Natural killer cell treated with Interleukin-12 subunit alpha and Interleukin-12 subunit beta and Interleukin-15 and Interleukin-18, amount 100 ng/mL, for 72 hours (primary cell): ENCODE measurements around the gene ADAR. TPM values are rescaled to one million over a fixed set of nuclear protein-coding genes. Genes with fewer than 3 reads are reported as not detected.
A peak's percentile ranks its signal among the peaks of the same experiment; 100 is the strongest.

Experiments used
- ATAC-seq, 2 donors: fragments of 150-1000 bp; cut with Tn5 transposase in 1 of 2; sonication (Bioruptor Pico), chemical (Tn5 transposase) in 1 of 2; 2 replicates each; pipeline ENCODE4 v1.10.0; 2021
- DNase-seq: peaks from one replicate; pipeline ENCODE4 v3.0.0; 2022; ENCODE audit warnings: low spot score
- H3K27ac Mint-ChIP-seq, 2 donors: 1 replicate in 1 of 2; 2 replicates in 1 of 2; pipeline ENCODE4 v1.8.0; 2022; ENCODE audit warnings: mixed read lengths in 2 of 2, mild to moderate bottlenecking in 1 of 2, moderate library complexity in 1 of 2
- H3K27me3 Mint-ChIP-seq, 2 donors: 1 replicate in 1 of 2; 2 replicates in 1 of 2; pipeline ENCODE4 v1.8.0; 2022; ENCODE audit warnings: mixed read lengths in 2 of 2
- H3K36me3 Mint-ChIP-seq: one replicate; pipeline ENCODE4 v1.8.0; 2022; ENCODE audit warnings: mixed read lengths
- H3K4me1 Mint-ChIP-seq, 2 donors: 1 replicate in 1 of 2; 2 replicates in 1 of 2; pipeline ENCODE4 v1.8.0; 2022; ENCODE audit warnings: low read depth in 2 of 2, mixed read lengths in 2 of 2, mild to moderate bottlenecking in 1 of 2
- H3K4me3 Mint-ChIP-seq: one replicate; pipeline ENCODE4 v1.8.0; 2022; ENCODE audit warnings: mixed read lengths
- H3K9me3 Mint-ChIP-seq: 2 replicates; pipeline ENCODE4 v1.8.0; 2022; ENCODE audit warnings: mixed read lengths
- total RNA-seq, 2 donors: library from RNA; stranded (reverse); gene quantifications; one replicate each; pipeline ENCODE4 v1.2.3, GENCODE V29; 2022

The ADAR gene
- total RNA-seq, 2 donors from 2014 or later, result 232 to 257 TPM

DNA sequence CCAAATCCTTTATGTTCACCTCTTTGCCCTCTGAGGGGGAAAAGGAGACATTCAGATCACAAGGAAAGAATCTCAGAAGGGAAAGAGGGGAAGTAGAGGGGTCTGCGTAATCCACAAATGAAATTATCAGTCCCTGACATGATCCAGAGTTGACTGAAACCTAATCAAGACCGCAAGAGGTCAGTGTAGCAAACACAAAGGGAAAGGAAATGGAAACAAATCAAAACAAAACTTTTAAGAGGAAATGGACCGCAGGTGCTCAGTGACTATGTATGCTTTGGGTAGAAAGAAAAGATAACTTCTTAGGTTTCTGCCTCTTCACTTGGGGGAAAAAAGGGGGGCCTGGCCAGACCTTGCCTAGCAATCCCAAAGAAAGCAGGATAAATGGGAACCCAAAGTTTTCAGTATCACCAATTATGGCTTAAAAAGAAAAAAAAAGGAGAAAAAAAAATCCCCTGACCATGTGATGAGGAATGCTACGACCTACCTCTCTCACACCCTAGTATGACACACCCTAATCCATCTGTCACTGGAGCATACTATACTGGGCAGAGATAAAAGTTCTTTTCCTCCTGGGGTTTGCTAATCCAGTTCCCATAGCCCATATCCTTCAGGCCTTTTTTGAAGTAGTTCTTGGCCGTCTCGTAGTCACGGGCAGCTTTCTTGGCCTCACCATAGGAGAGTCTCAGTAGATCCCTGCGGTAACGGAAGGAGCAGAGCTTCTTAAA lies 23.6 kb downstream of the ADAR start:
- Mint-ChIP-seq H3K4me3 (no peak overlapping the region), H3K27me3 (no peaks in the 10 kb centered on the region), H3K4me1 (peaks cover 0 to 7% of the 10 kb centered on the region in 2 donors), H3K9me3 (no peaks in the 10 kb centered on the region), H3K36me3 (peaks cover 53% of the 10 kb centered on the region), H3K27ac (no peak overlapping the region)
- no peak for DNase-seq
- no peak for ATAC-seq

DNA sequence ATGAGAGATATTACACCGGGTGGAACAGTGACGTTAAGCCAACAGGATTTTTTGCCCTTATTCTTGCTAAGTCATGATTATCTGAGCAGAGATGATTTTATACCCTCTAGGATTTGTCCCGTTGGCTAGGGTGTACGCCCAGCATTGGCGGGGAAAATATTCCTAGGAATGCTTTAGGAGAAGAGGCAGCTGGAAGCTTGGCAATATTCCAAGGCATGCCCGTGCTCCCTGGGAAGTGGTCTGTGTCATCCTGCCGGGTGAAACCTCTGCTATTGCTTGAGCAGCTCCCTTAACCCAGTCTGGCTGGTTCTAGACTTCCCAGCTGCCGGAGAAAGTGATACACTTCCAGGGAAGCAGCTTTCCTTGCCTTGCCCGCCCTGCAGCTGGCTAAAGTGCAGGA lies 24.2 kb downstream of the ADAR start:
- peaks cover 0 to 9% of the 10 kb centered on the region in 2 donors for H3K4me1 Mint-ChIP-seq
- ATAC-seq, result no peak
- no peak for DNase-seq
- H3K27me3 Mint-ChIP-seq, result no peaks in the 10 kb centered on the region
- no peak overlapping the region for H3K27ac Mint-ChIP-seq
- H3K36me3 Mint-ChIP-seq, result peaks cover 49% of the 10 kb centered on the region
- no peak overlapping the region for H3K4me3 Mint-ChIP-seq
- H3K9me3 Mint-ChIP-seq, result no peaks in the 10 kb centered on the region

DNA sequence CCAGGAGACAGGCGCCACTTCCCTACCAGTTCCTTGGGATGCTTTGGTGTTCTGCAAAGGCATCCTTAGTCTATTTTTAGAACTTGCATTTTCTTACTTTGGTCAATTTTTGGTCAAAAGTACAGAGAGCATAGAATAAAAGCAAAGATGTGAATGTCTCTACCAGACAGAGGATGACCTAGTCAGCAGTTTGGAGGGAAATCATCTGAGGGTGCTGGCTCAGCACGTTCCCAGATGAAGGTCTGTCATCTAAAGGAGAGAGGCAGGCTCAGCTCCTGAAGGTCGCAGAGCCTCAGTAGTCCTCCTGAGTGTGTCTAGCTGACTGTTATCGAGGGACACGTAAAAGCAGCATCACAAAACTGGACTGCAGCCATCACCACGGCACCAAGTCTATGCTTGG lies 25.1 kb downstream of the ADAR start:
- DNase-seq (no peak), ATAC-seq (no peak)
- Mint-ChIP-seq H3K9me3 (no peaks in the 10 kb centered on the region), H3K4me1 (peaks cover 0 to 15% of the 10 kb centered on the region in 2 donors), H3K27me3 (no peaks in the 10 kb centered on the region), H3K36me3 (peaks cover 40% of the 10 kb centered on the region), H3K27ac (no peak overlapping the region), H3K4me3 (no peak overlapping the region)

DNA sequence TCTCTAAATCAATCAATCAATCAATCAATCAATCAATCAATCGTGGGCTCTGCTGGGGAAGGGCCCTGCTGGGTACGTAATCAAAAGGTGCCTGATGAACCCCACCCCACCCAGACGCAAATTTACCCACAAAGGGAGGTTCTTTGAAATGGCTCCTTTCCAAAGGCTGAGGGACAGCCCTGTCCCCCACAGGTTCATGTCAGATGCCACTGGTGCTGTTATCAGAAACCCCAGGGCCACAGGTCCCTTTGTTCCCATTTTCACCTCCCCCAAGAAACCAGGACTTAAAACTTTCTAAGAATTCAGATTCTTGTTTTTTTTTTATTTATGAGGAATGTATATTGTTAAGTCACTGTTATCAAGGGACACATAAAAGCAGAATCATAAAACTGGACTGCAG lies 26.2 kb downstream of the ADAR start:
- Mint-ChIP-seq H3K36me3 (peaks cover 31% of the 10 kb centered on the region), H3K9me3 (no peaks in the 10 kb centered on the region), H3K4me1 (peaks cover 0 to 15% of the 10 kb centered on the region in 2 donors), H3K27ac (peak overlapping the region in 1 of 2 donors; percentile 33), H3K27me3 (no peaks in the 10 kb centered on the region), H3K4me3 (no peak overlapping the region)
- ATAC-seq (no peak), DNase-seq (no peak)

DNA sequence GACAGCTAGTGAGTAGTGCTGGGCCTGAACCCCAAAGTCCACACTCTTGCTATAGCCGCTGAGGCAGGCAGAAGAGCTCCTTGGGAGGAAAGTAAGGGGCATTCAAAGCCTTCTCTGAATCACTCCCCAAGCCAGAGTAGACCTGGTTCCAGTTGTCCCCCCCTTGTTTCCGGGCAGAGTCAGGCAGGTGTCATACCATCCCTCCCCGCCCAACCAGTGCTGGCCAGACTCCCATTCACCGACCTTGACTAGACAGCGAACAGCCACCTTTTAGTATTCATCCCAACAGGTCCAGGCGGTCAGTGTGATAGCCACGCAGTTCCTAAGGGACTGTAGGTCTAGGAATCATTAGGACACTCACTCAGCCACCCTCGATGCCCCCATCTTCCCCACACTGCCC lies 28.6 kb downstream of the ADAR start:
- H3K4me1 Mint-ChIP-seq, result peaks cover 0 to 13% of the 10 kb centered on the region in 2 donors
- H3K27me3 Mint-ChIP-seq, result no peaks in the 10 kb centered on the region
- no peak for DNase-seq
- no peaks in the 10 kb centered on the region for H3K9me3 Mint-ChIP-seq
- ATAC-seq, result no peak
- no peak overlapping the region for H3K27ac Mint-ChIP-seq
- no peak overlapping the region for H3K4me3 Mint-ChIP-seq
- H3K36me3 Mint-ChIP-seq, result peaks cover 11% of the 10 kb centered on the region

DNA sequence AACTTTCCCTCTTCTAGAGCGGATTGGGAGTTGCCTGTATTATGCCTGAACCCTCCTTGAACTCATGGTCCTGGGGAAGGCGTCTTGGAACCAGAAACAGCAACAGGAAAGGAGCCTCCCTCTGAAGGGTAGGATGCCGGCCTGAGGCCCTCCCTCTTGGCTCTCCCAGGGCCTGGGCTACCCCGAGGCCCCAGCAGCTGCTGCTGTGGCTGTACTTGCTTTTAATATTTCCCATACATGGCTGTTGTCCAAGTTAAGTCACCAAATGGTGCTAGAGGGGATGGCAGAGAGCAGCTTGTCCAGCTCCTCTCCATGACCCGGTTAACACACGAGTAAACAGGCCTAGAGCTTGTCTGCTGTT lies 29.9 kb downstream of the ADAR start:
- peak; percentile 53 for DNase-seq
- H3K4me1 Mint-ChIP-seq, result peaks cover 0 to 13% of the 10 kb centered on the region in 2 donors
- H3K36me3 Mint-ChIP-seq, result peaks cover 7% of the 10 kb centered on the region
- peak overlapping the region in 1 of 2 donors; percentile 76 for H3K27ac Mint-ChIP-seq
- H3K9me3 Mint-ChIP-seq, result no peaks in the 10 kb centered on the region
- no peak for ATAC-seq
- H3K27me3 Mint-ChIP-seq, result no peaks in the 10 kb centered on the region
- H3K4me3 Mint-ChIP-seq, result no peak overlapping the region

DNA sequence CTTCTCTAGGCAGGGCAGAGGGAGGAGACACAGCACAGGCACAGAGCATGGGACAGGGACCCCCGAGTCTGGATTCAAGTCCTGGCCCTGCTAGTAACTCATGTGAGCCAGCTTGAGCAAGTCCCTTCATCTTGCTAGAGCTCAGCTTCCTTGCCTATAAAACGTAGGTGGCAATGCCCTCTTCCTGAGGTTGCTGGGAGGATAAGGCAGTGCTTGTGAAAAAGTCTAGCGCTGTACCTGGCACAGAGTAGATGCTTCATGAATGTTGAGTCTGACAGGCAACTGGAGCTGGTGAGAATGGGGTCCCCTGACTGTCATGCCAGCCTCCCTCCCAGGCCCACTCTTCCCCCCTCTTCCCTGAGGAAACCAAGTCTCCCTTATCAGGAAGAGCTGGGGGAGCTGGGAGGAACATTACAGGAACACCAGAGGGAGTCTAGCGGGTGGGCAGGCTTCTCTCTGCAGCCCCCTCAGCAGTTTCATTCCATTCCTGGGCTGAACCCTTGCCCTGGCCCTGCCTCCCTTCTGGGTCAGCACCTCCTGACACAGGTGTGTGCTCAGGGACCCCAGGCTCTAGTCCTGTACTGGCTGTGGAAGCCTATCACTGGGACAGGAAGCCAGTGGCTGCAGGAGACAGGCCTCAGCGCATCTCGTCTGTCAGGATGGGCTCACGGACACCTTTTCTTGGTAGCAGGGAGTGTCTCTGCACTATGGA lies 30.5 kb downstream of the ADAR start:
- Mint-ChIP-seq H3K36me3 (peaks cover 6% of the 10 kb centered on the region), H3K27ac (no peak overlapping the region), H3K4me1 (peaks cover 0 to 13% of the 10 kb centered on the region in 2 donors), H3K9me3 (no peaks in the 10 kb centered on the region), H3K27me3 (no peaks in the 10 kb centered on the region), H3K4me3 (no peak overlapping the region)
- DNase-seq (no peak), ATAC-seq (no peak)

DNA sequence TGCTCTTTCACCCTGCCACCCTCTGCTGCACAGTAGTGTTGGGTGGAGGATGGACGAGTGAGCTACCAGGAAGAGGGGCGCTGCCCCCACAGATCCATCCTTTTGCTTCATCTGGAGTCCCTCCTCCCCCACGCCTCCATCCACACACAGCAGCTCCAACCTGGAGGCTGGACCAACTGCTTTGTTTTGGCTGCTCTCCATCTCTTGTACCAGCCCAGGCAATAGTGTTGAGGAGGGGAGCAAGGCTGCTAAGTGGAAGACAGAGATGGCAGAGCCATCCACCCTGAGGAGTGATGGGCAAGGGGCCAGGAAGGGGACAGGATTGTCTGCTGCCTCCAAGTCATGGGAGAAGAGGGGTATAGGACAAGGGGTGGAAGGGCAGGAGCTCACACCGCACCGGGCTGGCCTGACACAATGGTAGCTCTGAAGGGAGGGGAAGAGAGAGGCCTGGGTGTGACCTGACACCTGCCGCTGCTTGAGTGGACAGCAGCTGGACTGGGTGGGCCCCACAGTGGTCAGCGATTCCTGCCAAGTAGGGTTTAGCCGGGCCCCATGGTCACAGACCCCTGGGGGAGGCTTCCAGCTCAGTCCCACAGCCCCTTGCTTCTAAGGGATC lies 31.9 kb downstream of the ADAR start:
- H3K4me3 Mint-ChIP-seq, result no peak overlapping the region
- no peak overlapping the region for H3K27ac Mint-ChIP-seq
- ATAC-seq (no peak), DNase-seq (no peak)
- H3K27me3 Mint-ChIP-seq, result peaks cover 0 to 5% of the 10 kb centered on the region in 2 donors
- no peaks in the 10 kb centered on the region for H3K36me3 Mint-ChIP-seq
- H3K9me3 Mint-ChIP-seq, result no peaks in the 10 kb centered on the region
- peaks cover 0 to 13% of the 10 kb centered on the region in 2 donors for H3K4me1 Mint-ChIP-seq

DNA sequence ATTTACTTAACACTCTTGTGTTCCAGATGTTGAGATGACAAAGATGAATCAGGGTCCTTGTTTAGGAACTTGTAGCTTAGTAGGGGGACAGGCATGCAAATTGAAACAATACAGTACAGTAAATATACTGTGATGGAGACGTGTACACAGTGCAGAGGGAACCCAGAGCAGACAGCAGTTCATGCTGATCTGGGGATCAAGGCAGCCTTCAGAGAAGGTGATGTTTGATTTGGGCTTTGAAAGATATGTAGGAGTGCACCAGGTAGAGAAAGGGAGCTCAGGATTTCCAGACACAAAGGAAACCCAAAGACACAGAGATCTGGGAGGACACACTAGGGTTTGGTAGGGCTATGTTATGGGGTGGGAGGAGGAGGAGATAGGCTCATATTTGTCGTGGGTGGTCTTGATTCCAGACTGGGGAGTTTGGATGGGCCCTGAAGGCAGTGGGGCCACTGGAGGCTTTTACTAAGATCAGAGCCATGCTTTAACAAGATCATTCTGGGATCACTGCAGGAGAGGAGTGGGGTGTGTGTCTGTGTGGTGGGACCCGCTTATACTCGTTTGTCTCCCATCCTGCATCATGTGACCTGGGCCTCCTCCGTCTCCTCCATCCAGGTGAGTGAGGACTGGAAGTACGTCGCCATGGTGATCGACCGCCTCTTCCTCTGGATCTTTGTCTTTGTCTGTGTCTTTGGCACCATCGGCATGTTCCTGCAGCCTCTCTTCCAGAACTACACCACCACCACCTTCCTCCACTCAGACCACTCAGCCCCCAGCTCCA lies 32.6 kb downstream of the ADAR start:
- peaks cover 0 to 7% of the 10 kb centered on the region in 2 donors for H3K27me3 Mint-ChIP-seq
- DNase-seq, result no peak
- H3K9me3 Mint-ChIP-seq, result no peaks in the 10 kb centered on the region
- no peak overlapping the region for H3K27ac Mint-ChIP-seq
- no peaks in the 10 kb centered on the region for H3K36me3 Mint-ChIP-seq
- ATAC-seq, result no peak
- peaks cover 0 to 13% of the 10 kb centered on the region in 2 donors for H3K4me1 Mint-ChIP-seq
- no peak overlapping the region for H3K4me3 Mint-ChIP-seq

DNA sequence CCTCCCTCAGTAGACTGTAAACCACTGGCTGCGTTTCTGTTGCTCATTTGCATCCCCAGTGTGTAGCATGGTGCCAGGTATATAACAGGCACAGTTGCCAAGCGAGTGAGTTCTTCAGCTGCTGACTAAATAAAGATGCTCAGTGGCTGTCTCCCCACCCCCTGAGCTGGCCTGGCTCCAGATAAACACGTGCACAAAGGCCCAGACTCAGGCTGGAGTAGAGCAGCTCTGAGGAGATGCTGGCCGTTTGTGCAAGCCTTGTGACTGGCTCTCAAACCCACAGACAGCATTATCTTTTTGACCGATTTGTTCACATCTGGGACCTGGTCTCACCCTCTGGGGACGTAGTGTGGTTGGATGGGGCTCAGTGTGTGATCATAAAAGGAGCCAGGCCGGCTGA lies 33.3 kb downstream of the ADAR start:
- H3K4me1 Mint-ChIP-seq, result peaks cover 0 to 13% of the 10 kb centered on the region in 2 donors
- no peaks in the 10 kb centered on the region for H3K36me3 Mint-ChIP-seq
- no peaks in the 10 kb centered on the region for H3K9me3 Mint-ChIP-seq
- DNase-seq (no peak), ATAC-seq (no peak)
- H3K27ac Mint-ChIP-seq, result no peak overlapping the region
- peaks cover 0 to 9% of the 10 kb centered on the region in 2 donors for H3K27me3 Mint-ChIP-seq
- no peak overlapping the region for H3K4me3 Mint-ChIP-seq

DNA sequence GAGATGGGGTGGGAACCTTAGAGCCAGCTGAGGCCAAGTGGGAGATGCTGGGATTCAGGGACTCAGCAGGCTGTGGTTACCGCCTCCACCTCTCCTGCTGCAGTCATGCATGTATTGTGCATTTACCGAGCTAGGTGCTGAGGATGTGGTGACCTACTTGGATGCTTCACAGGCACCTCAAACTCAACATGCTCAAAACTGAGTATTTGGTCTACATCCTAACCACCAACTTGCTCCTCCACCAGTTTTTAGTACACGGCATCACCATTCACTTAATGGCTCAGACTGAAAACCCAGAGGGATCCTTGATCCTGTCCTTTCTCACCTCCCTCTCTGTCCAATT lies 34.8 kb downstream of the ADAR start:
- H3K4me3 Mint-ChIP-seq, result no peak overlapping the region
- no peaks in the 10 kb centered on the region for H3K9me3 Mint-ChIP-seq
- no peaks in the 10 kb centered on the region for H3K36me3 Mint-ChIP-seq
- no peak for ATAC-seq
- no peak overlapping the region for H3K27ac Mint-ChIP-seq
- DNase-seq, result no peak
- H3K4me1 Mint-ChIP-seq, result peaks cover 0 to 5% of the 10 kb centered on the region in 2 donors
- H3K27me3 Mint-ChIP-seq, result peaks cover under 1 to 10% of the 10 kb centered on the region in 2 donors

DNA sequence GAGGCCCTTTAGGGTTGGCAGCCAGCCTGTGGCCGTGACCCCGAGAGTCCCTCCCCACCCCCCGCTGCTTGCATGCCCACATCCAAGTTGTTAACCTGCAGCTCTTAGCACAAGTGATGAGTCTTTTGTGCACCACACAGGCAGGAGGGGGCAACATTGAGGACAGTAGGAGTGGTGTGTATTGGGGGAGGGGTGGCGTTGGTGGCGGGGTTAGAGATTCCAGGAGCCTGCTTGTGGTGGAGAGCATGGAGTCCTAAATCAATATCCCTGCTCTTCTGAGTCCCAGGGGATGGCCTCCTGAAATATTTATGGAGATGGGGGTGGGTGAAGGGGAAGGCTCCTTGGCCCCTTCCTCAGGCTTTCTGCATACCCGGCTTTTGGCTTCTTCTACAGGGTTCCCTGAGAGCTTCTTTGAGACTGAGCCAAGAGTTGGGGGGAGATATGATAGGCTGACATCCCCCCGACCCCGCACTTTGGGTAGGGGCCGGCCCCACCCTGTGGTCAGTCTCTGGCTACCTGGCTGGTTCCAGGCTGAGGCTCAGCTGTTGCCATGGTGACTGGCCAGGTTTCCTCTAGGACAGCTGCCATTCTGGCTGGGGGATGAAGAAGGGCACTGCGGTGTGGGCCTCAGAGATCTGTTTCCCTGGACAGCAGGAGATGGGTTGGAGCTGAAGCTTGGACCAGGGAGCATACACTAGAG lies 35.4 kb downstream of the ADAR start:
- Mint-ChIP-seq H3K27me3 (peaks cover 6 to 14% of the 10 kb centered on the region in 2 donors), H3K9me3 (no peaks in the 10 kb centered on the region), H3K4me3 (no peak overlapping the region), H3K4me1 (peaks cover 5 to 8% of the 10 kb centered on the region in 2 donors), H3K27ac (no peak overlapping the region), H3K36me3 (no peaks in the 10 kb centered on the region)
- ATAC-seq, result peak in 1 of 2 donors; percentile 10
- no peak for DNase-seq

DNA sequence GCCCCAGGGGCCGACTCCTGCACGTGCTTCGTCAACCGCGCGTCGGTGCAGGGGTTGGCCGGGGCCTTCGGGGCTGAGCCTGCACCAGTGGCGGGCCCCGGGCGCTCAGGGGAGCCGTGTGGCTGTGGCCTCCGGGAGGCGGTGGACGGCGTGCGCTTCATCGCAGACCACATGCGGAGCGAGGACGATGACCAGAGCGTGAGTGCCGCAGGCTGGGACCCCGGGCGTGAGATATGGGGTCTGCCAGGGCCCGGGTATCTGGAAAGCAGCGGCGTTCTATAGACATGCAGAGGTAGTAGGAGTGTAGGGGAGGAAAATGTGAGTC lies 36.1 kb downstream of the ADAR start:
- no peak overlapping the region for H3K27ac Mint-ChIP-seq
- peaks cover 8 to 11% of the 10 kb centered on the region in 2 donors for H3K4me1 Mint-ChIP-seq
- H3K9me3 Mint-ChIP-seq, result no peaks in the 10 kb centered on the region
- peaks cover 13 to 17% of the 10 kb centered on the region in 2 donors for H3K27me3 Mint-ChIP-seq
- H3K36me3 Mint-ChIP-seq, result no peaks in the 10 kb centered on the region
- ATAC-seq (no peak), DNase-seq (peak; percentile 48)
- H3K4me3 Mint-ChIP-seq, result no peak overlapping the region
